Upper lobe of right lung (tissue), 1 donor: ENCODE results near the gene LANCL1. TPM values are rescaled to one million over a fixed set of nuclear protein-coding genes. Genes with fewer than 3 reads are reported as not detected.

Source experiments
- ATAC-seq: fragments of 200-7000 bp; cut with Tn5 transposase; one replicate; pipeline ENCODE4 v1.9.1; 2020; ENCODE audit warnings: mild to moderate bottlenecking, moderate library complexity
- DNase-seq: peaks from one replicate; pipeline ENCODE4 v3.0.0-alpha.2; 2020
- H3K27ac ChIP-seq: fragments of 200-600 bp; one replicate; pipeline ENCODE4 v1.8.0; 2022
- H3K27me3 ChIP-seq: fragments of 200-600 bp; one replicate; pipeline ENCODE4 v1.8.0; 2022; ENCODE audit warnings: mild to moderate bottlenecking
- H3K36me3 ChIP-seq: fragments of 200-600 bp; one replicate; pipeline ENCODE4 v1.8.0; 2022
- H3K4me1 ChIP-seq: fragments of 200-600 bp; one replicate; pipeline ENCODE4 v1.8.0; 2022
- H3K4me3 ChIP-seq: fragments of 200-600 bp; one replicate; pipeline ENCODE4 v1.8.0; 2022; ENCODE audit warnings: mild to moderate bottlenecking
- H3K9me3 ChIP-seq: fragments of 200-600 bp; one replicate; pipeline ENCODE4 v1.8.0; 2022
- CTCF ChIP-seq: fragments of 200-600 bp; IDR thresholded peaks from one replicate; pipeline ENCODE4 v1.8.0; 2022; ENCODE audit warnings: antibody characterized with exemption
- intact Hi-C: fragments of 100-400 bp; cut with DNase I; formaldehyde crosslinking; loops from one replicate; pipeline ENCODE4 v1.11.0; 2022
- total RNA-seq: library from RNA; stranded (reverse); fragmentation: NEBNext Ultra II Directional; extraction: Animal tissue kit (Norgen Biotek cat#: 25700); gene quantifications from one replicate; pipeline ENCODE4 v1.2.1, GENCODE V29; 2021
- donor health status: DM: no; HTN: yes; CAD: no; lungs with severe emphysema.

Gene LANCL1
- total RNA-seq, 1 donor from 2014 or later, result 32.2 TPM

- intact Hi-C loops, result no loop called here
- Histone ChIP-seq H3K4me3 (no peak overlapping the region), H3K4me1 (no peaks in the 10 kb centered on the region), H3K27ac (no peak overlapping the region), H3K9me3 (no peaks in the 10 kb centered on the region), H3K36me3 (no peaks in the 10 kb centered on the region), H3K27me3 (no peaks in the 10 kb centered on the region)
- DNase-seq (no peak), ATAC-seq (no peak)
- TF ChIP-seq CTCF, result no peak
Measured at GRCh38 chr2:210387074-210387473, 89.5 kb downstream of the LANCL1 start.

Other genes starting within 250 kb of the LANCL1 start
- not detected for gene MYL1, start 161.6 kb downstream of the LANCL1 start, total RNA-seq
- 3.1 TPM for gene CPS1, start 79.8 kb upstream of the LANCL1 start, total RNA-seq